GM19328 (cell line): ENCODE results near the gene SLC38A6.

Experiments used
- ATAC-seq: cut with Tn5 transposase; IDR thresholded peaks from one replicate; pipeline ENCODE4 v1.9.1; 2021; ENCODE audit warnings: mild to moderate bottlenecking, moderate library complexity; ENCODE audit not compliant: unreplicated experiment

SLC38A6 gene

DNA sequence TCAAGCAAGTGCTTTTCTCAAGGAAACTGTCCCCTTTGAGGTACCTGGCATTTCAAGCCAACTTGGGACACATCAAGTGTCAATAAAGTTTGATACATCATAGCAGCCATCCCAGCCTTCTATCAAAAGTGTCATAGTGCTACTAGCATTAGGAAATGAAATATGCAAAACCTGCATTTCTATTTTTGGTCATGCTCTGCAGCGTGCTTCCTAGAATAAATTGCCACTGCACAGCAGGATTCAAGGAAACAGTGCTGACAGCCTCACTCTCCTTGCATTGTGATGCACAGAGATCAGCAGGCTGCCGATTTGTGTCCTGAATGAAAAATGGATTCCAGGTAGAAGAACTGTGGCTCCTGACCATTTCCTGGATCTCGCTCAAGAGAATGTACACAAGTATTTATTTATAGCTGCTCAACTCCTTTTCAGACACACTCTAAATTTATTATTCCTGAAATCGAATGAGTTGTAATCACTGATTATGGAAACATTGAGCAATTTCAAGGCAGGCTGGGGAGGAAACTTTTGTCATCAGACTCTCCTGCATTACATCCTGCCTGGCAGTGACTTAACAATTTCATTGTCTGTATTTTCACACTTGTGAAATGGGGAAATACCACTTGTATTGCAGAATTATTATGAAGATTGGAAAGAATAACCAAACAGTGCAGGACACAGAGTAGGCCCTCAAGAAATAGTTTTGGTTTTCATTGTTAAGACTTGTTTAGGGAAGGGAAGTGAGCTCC is 120.9 kb downstream of the SLC38A6 start:
- ATAC-seq, result no peak
